HG02943 (cell line): ENCODE data around the gene PITPNC1.
"Not testable (repeated sequence)": the region's sequence is repeated elsewhere in the genome, so short reads cannot be mapped to it uniquely, and the experiment has no call there.

Experiments
- ATAC-seq: cut with Tn5 transposase; IDR thresholded peaks from one replicate; pipeline ENCODE4 v1.9.1; 2021; ENCODE audit warnings: mild to moderate bottlenecking, low read depth, moderate library complexity; ENCODE audit not compliant: unreplicated experiment

Gene PITPNC1

DNA sequence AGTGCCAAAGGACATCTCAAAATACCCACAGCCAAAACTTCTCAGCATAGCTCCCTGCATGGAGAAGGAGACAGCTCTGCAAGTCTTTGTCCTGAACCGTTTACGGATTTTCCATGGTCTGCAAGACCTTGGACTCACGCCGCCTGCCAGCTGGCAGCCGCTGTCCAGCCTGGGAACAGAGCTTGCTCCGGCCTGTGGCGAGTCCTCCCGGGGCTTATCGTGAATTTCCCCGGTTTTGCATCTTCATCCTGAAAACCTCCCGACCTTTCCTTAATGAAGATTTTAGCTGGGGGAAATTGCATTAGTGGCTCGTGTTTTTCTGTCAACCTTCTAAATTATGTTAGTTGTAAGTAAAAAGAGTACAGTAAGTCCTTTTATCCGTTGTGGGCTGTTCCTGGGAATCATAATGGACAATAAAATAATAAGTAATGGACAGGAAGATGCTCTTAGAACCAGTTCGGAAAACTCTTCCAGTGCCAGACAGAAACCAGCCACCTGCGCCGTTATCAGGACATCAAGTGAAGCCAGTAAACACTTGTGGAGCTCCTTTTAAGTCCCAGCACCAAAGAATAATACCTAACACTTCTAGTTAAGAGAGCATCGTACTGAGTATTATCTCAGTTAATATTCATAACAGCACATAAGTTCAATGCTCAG, 228.3 kb downstream of the PITPNC1 start:
- ATAC-seq = no peak

DNA sequence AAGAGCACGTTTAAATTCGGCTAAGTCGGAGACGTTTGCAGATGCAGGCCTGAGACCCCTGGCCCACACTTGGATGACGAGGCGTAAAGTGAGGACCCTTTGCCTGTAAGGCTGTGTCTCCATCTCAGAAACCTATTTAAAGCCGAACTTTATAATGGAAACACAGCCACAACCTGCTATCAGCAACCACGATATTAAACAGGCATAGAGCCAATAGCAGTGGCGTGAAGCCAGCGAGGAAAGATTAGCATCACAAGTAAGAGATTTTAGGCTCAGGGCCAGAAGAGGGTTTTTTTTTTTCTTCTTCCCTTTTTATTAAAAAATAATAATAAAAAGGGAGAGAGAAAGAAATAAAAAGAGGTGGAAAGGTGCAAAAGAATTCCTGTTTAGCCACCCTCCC, 229.4 kb downstream of the PITPNC1 start:
- no peak for ATAC-seq

DNA sequence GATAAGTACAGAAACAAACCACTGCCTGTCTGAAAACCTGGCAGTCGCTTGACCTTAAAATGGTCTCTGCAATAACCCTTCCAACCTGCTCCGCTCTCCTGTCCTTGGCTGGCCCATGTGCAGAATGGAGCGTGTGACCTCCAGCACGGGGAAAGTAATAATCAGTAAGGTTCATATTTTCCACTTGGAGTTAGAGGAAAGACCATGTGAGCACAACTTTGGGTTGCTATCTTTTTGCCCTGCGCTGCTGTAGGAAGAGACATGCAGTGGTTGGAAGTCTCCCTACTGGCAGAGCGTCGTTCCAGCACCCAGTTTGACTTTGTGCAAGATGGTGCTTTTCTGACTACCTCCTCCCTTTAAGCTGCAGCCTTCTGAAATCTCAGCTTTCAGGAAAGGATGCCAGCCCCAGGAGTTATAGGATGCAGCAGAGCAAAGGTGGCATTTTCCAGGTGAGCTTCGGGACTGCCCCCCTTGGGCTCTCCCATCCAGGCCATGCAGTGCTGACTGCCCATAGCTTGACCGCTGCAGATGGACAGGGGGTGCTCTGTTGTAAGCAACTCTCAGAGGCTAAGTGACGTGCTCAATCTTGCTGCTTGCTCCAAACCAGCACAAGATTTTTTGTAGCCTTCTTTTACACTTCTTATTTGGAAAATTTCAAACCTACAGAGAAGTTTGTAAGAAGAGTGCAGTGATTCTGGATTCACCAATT, 230.0 kb downstream of the PITPNC1 start:
- no peak for ATAC-seq

DNA sequence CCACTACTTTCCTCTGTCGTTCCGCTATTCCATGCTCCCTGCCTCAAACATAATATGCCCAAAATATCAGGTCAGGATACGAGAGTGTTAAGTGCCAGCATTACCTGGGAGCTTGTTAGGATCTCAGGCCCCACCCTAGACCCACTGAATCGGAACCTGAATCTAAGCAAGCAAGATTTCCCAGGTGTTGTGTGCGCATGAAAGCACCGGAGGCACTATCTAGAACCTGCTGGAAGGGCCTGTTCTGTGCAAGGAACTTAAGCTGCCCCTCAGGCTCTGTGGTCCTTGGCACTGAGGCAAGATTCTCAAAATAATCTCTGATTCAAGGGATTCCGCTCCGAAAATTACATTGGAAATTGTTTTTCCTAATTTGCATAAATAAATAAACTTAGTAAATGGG, 233.0 kb downstream of the PITPNC1 start:
- ATAC-seq = no peak

DNA sequence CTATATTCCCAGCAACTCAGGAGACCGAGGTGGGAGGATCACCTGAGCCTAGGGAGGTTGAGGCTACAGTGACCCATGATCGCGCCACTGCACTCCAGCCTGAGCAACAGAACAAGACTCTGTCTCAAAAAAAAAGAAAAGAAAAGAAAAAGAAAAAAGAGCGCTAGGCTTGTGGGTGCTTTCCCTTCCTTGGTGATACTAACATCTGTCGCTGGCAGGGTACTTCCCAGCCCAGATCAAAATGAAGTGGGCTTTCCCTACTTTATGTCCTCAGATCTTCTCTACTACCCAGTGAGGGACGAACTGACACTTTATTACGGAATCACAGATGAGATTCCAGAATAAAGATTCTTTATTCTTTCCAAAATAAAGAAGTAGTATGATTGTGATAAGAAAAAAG, 236.9 kb downstream of the PITPNC1 start:
- ATAC-seq = no peak

DNA sequence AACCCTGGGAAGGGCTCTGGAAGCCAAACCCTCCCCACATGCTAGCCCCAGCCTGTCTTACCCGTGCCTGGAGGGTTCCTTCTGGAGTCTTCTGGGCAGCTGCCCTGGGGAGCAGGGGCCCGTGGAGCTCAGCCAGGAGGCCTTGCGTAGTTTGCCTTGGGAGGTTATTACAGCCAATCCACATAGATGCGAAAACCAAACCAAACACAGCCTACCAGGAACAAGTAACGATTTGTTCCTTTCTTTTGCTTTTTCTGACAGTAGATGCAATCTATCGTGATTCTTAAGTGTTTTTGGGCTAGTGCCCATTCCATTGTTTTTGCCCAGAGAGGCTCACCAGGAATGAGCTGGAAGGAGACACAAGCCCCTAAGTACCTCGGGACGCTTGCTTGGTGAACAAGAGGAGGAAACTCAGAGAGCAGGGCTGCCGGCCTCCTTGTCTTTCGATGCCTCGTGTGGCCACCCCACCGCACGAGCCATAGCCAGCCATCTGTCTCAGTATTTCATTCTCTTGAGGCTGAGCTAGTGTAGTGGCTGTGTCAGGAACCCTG, 238.0 kb downstream of the PITPNC1 start:
- no peak for ATAC-seq

DNA sequence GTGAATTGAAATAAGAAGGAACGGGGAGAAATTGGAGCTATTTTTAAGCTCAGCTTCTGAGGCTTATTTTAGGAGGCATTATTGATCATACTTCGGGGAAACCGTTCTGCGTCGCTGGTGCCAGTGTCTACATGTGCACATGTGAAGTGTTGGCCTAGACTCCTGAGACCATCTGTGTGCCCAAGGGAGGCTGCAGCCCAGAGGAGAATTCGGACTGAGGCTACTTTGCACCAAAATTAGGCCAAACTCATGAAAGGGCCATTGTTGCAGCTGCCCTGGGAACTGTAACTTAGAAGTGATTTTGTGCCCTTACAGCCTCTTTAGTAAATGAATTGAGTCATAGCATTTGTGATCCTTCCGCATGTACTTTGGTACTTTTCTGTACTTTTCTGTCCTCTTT, 238.7 kb downstream of the PITPNC1 start:
- ATAC-seq = no peak

DNA sequence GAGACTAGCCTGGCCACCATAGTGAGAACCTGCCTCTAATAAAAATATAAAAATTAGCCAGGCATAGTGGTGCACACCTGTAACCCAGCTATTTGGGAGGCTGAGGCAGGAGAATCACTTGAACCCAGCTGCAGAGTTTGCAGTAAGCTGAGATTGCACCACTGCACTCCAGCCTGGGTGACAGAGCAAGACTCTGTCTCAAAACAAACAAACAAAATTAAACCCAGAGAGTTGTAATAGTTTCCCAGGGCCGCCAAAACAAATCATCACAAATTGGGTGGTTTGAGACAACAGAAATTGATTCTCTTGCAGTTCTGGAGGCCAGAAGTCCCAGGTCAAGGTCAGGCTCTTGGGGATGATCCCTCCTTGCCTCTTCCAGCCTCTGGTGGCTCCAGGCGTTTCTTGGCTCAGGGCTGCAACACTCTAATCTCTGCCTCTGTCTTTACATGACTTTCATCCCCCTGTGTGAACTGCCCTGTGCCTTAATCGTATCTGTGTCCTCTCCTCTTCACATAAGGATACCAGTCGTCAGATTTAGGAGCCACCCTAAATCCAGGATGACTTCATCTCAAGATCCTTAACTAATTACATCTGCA, 240.3 kb downstream of the PITPNC1 start:
- ATAC-seq = no peak

DNA sequence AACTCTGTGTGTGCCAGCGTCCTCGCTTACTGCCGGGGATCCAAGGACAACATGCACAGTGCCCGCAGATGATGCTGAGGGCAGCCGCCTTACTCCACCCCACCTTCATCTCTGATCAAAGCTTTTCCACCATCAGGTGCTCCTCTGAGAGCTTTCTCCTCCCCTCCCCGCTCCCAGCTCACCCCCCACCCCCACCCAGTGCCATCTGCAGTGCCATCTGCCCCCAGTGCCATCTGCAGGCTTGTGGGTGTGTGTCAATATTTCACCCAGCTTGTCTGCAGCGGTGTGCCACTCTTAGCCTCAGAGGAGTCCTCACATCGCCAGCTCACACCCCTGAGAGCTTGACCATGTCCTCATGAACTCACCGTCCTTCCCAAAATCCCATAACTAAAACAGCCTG, 242.5 kb downstream of the PITPNC1 start:
- no peak for ATAC-seq

DNA sequence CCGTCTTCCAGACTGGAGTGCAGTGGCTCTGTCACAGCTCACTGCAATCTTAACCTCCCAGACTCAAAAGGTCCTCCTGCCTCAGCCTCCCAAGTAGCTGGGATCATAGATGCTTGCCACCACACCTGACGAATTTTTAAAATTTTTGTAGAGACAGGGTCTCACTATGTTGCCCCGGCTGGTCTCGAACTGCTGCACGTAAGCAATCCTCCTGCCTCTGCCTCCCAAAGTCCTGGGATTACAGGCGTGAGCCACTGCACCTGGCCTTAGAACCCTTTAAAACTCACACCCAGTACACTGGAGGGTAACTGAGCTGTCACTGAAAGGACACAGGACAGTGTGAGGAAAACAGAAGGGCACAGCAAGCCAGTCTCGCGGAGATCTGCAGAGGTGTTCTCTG, 243.0 kb downstream of the PITPNC1 start:
- ATAC-seq = no peak

DNA sequence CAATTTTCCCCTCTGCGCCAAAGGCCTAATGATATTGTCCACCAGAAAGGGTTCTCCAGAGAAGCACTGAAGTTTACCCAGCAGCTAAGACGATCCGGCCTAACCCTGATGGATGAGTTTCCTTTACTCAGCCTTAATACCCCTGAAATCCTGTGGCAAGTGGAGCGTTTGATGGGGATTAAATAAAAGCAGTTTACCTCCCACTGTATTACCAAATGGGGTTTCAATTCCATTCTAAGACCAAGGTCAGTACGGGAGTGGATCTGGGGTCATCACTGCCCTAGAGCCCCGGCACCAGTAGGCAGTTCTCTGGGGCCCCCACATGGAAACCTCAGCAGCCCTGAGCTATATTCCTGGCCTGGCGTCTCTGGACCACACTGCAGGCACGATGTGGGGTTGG, 243.6 kb downstream of the PITPNC1 start:
- ATAC-seq = no peak

DNA sequence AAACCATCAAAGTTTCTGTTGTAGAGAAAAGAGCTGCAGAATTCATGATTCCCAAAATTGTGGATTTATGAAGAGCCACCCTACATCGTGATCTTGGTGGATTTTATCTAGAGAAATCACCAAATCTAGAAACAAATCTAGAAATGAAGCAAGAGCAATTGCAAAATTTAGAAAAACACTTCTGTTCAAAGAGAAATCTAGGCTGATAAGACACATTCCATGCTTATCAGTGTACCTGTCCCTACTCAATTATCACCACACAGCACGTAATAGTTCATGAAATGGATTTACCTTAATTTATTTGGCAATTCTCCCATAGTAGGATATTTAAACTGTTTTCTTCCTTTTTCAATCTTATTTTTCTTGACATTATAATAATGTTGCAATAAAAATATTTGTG, 246.7 kb downstream of the PITPNC1 start:
- no peak for ATAC-seq

DNA sequence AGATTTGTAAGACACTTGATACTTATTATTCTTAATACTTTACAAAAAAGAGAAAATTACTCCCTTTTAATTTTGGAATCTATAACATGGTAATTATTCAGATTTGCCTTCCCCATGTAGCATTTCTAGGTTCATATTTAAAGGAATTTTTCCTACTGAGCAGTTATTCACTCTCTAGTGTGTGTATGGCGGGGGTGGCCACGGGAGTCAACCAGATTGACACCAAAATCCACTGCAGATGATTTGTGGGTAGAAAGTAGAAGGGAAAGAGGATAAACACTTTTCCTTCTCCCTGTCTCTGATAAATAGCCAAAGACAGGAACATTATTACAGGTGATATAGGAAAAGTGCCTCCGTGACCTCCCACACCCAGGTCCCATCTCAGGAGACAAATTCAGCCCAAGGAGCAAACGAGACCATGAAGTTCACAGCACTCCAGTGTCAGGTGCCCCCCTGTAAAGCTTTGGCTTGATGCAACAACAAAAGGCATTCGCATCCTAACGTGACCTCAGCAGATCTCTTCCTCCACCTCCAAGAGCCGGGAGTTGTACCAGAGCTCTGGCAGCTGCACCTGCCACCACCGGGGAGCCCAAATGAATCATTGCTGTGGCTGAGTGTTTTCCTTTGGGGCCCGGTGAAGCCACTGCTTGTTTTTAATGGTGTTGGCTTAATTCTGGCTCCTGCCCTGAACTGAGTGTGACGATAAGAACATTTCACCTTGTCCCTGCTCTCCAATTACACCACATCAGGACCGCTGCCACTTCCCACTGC, 248.0 kb downstream of the PITPNC1 start:
- ATAC-seq = no peak

DNA sequence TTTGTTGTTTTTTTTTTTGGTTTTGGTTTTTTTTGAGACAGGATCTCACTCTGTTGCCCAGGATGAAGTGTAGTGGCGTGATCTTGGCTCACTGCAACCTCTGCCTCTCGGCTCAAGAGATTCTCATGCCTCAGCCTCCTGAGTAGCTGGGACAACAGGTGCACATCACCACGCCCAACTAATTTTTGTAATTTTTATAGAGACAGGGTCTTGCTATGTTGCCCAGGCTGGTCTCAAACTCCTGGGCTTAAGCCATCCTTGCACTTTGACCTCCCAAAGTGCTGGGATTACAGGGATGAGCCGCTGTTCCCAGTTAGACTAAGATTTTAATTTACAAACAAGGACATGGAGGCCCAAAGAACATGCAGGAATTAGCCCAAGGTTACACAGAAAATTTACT, 248.9 kb downstream of the PITPNC1 start:
- ATAC-seq = no peak

DNA sequence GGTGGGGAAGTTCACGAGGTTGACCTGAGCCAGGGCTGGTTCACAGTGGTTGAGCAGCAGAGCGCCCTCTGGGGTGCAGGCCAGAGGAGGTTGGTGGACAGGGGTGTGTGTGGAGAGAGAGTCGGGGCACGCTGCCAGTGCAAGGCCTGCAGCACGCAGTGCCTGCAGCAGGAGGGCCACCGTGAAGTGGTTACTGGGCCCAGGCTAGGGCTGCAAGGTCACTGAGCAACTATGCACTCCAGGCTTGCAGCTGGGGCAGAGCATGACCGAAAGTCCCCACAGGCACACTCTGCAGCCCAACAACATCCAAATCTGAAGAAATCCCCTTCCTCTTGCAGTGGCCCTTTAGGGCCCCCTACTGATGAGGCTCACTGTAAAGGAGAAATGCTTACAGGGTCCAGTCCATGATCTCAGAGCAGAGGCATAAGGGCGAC, 251.5 kb downstream of the PITPNC1 start:
- no peak for ATAC-seq

DNA sequence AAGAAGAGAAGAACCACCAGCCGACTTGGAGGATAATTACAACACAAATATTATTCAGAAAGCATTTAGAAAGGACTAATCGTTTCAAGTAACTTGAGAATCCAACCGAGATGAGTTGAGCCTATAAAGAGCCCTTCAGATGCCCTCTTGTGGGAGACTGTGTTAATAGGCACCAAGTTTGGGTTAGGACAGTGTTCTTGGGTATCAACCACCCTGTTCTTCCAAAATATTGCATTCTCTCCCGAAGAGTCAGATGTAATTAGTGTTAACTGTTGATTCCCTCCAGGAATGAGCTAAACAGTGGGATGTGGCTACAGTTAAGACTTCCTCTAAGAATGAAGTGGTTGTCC, 252.9 kb downstream of the PITPNC1 start:
- ATAC-seq = no peak

DNA sequence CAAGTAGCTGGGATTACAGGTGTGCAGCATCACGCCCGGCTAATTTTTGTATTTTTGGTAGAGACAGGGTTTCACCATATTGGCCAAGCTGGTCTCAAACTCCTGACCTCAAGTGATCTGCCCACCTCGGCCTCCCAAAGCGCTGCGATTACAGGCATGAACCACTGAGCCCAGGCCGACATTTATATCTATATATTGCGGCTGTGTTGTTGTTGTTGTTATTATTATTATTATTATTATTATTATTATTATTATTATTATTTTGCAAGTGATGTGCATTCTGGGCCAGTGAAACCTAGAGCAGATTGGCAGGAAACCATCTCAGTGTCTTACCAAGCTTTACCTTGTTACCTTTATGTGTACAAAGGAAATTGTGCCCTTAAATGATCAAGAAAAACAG, 253.8 kb downstream of the PITPNC1 start:
- ATAC-seq = not testable (repeated sequence)

DNA sequence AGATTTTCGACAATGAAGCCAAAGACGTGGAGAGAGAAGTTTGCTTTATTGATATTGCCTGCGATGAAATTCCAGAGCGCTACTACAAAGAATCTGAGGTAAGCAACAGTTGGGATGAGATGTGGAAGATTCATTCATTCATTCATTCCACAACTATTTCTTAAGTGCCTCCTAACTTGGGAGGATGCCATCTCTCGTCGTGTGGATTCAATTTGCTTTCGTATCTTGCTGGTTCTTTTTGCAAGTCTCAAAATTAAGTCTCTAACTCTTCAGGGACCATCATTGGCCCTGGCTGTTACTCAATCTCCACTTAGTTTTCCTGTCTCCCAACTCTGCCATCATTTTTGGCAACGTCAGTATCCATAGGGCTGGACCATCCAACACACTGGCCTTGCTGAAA, 255.1 kb downstream of the PITPNC1 start:
- no peak for ATAC-seq

DNA sequence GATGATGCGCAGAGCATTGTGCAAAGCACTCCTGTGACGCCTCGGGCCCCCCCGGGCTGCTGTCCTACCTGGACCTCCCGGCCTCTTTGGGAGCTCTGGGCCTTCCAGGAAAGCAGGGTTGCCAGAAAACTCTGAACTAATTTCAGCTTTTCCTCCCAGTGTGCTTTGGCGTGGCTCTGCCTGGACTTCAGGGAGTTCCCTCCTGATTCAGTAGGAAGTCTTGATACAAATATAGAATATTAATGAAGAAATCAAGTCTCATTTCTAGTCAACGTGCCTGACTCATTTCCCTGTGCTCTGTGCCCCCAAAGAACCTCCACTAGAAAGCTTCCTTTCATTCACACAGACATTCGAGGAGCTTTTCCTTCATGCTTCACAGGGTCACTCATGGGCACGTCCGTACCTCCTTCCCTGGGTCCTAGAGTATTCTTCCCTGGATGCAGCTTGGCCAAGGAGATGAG, 256.7 kb downstream of the PITPNC1 start:
- ATAC-seq = no peak

DNA sequence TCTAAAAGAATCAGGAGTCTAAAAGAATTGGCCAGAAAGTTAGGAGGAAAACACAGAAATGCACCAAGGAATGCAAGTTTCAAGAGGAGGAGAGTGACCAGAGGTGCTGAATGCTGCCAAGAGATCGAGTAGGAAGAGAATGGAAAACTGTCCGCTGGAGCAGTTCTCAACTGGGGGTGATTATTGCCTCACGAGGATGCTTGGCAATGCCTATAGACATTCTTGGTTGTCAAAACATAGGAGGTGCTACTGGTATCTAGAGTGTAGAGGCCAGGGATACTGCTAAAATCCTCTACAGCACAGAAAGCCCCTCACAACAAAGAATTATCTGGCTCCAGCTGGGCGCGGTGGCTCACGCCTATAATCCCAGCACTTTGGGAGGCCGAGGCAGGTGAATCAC, 258.6 kb downstream of the PITPNC1 start:
- no peak for ATAC-seq

DNA sequence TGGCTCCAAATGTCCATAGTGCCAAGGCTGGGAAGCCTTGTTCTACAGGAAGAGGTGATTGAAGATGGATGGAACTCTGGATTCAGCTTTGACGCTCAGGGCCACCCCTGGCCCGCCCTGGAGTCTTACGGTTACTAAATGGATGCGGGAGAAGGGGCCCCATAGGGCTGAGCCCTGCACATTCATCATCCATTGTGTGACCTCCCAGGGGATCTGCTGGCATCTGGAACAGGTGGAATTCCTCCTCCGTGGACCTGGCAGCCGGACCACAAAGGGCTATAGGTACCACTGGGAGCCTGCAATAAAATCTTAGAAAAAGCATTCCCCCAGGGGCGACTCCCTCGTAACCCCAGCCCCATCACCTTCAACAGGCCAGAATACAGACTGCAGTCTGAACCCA, 259.2 kb downstream of the PITPNC1 start:
- no peak for ATAC-seq
